Stimulated activated CD8-positive, alpha-beta memory T cell treated with anti-CD3 and anti-CD28 coated beads, Interleukin-15, amount 100 ng/mL, for 48 hours (primary cell): Measurements from ENCODE around the gene AUTS2.
A peak's percentile ranks its signal among the peaks of the same experiment; 100 is the strongest.

ENCODE experiments used
- DNase-seq, 2 donors: peaks; one replicate each; pipeline ENCODE4 v3.0.0-alpha.2; 2020; ENCODE audit warnings: low read depth in 2 of 2

AUTS2 gene

GRCh38 chr7:69722843-69723242 lies 124.6 kb downstream of the AUTS2 start:
- no peak for DNase-seq

DNA sequence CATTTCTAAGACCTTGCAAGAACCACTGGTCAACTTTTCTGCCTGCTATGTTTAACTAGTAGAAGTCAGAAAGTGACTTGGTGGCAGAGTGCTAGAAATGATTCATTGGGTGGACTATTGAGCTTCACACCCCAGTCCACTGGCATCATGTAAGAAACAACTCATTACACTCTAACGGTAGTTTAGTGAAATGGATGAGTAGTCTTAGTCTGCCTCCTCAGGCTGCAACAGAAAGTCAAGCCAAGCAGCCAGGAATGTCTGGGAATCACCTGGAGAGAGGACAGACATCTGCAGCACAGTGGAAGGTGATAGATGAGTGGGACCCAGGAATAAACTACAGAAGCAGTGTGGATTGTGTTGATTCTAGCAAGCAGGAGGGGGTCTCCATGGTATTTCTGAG lies 125.4 kb downstream of the AUTS2 start:
- no peak for DNase-seq

GRCh38 chr7:69728304-69728703 lies 130.0 kb downstream of the AUTS2 start:
- no peak for DNase-seq

GRCh38 chr7:69732203-69732602 lies 133.9 kb downstream of the AUTS2 start:
- no peak for DNase-seq

- no peak for DNase-seq
These were observed 137.3 kb downstream of the AUTS2 start for GRCh38 chr7:69735582-69735981.

DNA sequence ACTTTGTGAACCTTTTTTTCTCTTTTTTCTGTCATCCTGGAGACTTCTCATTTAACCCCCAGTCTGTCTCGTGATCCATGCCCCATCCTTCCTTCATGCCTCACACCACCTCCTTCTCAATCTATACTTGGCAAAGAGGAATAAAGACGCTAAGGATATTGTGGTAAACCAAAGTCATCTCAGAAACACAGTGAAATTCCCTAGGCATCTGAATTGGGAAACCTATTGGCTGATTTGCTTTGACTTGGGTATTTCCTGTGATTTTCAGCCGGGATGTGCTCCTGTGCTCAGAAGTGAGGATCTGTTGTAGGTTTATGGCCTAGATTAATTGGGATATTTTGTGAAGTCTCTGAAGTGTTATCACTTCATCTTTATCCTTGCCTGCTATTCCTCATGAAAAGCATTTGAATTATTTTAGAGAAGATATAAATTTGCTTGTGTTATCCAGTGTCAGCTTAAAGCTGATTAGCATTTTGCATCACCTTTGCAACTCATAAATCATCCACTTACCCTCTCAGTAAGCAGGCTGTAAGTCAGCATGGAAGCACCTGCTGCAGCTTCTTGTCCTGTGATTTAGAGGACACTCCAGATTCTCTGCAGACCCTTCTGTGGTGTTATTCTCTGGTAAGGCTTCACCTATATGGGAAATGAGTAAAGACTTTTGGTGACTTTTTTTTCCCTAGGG lies 138.0 kb downstream of the AUTS2 start:
- DNase-seq: no peak

GRCh38 chr7:69738396-69738951 lies 140.2 kb downstream of the AUTS2 start:
- no peak for DNase-seq

GRCh38 chr7:69739190-69739589 lies 140.9 kb downstream of the AUTS2 start:
- peak; percentile 19 to 33 for DNase-seq

- DNase-seq: no peak
These were observed 141.7 kb downstream of the AUTS2 start for GRCh38 chr7:69739931-69740431.

DNA sequence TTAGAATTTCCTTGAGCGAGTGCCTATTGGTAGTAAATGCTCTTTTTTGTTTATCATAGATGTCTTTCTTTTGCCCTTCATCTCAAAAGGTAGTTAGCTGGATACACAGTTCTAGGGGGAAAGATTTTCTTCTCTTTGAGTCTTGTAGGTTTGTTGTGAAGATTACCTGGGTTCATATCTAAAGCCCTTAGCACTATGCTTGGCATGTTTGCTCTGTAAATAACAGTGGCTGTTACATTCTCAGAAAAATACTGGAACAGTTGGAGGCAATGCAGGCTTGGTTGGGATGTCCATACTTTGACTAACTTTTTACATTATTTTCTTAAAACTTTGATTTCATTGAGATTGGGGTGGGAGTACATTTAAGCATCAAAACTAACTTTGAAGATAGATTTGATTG lies 144.0 kb downstream of the AUTS2 start:
- DNase-seq: no peak

DNA sequence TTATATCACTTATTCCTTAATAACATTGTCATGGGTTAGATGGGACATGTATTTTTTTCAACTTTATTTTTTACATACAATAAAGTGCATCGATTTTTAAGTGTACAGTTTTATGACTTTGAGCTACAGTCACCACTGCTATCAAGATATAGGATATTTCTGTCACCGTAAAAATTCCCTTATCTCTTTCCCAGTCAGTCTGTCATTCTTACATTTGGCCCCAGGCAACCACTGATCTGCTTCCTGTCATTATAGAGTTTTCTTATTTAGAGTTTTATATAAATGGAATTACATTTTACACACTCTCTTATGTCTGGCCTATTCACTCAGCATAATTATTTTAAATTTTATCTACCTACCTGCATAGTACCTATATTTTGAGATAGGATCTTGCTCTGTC lies 145.2 kb downstream of the AUTS2 start:
- DNase-seq: no peak

- no peak for DNase-seq
These were observed 145.8 kb downstream of the AUTS2 start for GRCh38 chr7:69744026-69744425.

- no peak for DNase-seq
These were observed 148.1 kb downstream of the AUTS2 start for GRCh38 chr7:69746383-69746782.

DNA sequence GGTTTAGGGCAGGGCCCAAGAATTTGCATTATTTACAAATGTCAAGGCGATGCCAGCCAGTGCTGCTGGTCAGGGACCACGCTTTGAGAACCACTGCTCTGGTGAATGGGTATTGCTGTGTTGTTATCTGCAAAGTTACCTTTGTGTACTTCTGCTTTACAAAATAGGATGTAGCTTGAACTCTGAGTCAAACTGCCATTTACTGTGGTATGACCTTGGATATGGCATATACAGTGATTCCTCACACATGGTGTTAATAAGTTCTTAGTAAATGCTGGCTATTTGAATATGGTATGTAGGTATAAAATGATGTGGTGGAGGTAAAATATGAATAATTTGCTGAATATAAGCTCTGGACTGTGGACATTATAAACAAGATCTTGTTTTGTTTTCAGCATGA lies 148.9 kb downstream of the AUTS2 start:
- DNase-seq: no peak

DNA sequence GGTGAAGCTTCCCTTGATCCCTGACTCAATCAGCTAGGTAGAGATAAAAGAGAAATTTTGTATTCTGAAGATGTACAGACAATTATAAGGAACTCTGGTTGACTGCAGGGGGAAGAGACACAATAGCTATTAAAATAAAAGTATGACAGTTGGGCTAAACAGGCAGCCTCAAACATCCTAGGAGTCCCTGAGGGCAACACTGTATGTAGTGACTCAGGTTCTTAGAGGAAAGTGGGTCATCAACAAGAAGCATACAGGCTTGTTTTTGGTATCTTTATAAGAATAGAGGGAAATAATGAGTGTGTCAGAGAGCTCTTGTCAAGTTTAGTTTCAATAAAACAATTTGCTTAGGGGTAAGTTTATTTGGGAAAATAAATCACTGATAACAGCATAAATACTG lies 150.3 kb downstream of the AUTS2 start:
- DNase-seq: no peak

DNA sequence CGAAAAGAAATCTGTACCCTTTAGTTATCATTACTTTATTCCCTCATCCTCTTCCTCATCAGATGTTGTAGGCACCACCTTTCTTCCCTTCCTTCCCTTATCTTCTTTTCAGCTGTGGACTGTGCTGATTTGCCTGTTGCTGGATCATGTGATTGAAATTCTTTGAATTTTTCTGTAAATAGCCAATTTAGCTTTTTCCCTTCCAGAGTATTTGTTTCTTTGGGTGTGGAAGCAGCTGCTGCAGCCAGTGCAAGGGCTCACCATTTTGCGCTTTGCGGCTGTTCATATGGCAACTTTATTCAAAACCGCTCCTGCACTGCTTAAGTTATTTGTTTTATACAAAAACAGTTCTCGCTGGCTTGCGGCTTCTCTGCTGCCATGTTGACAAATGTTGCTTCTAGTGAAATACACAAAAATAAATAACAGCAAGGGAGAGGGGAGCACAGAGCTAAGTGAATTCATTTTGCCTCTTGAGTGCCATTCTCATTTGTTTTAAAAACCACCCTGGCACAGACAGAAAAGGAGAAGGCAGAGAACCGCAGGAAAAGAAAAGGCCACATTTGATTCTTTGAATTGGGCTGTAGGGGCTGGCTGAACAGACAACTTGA lies 151.2 kb downstream of the AUTS2 start:
- DNase-seq: no peak

DNA sequence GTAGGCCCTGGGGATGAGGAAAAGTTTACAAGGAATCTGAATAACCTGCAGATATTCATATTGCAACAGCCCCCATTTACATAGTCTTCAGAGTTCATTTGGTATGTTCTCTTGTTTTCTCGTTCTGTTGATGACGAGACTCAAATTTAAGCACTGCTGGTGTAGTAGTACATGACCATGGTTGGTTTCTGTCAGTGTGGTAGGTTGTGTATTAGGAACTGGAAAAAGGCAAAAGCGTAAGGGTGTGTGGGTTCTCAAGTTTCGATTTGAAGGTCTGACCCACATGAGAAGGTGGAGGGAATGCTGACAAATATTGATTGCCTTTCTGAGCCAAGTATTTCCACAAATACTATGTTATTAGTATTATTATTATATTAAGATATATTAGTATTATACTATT lies 151.7 kb downstream of the AUTS2 start:
- no peak for DNase-seq

GRCh38 chr7:69751026-69751425 lies 152.8 kb downstream of the AUTS2 start:
- DNase-seq: no peak

DNA sequence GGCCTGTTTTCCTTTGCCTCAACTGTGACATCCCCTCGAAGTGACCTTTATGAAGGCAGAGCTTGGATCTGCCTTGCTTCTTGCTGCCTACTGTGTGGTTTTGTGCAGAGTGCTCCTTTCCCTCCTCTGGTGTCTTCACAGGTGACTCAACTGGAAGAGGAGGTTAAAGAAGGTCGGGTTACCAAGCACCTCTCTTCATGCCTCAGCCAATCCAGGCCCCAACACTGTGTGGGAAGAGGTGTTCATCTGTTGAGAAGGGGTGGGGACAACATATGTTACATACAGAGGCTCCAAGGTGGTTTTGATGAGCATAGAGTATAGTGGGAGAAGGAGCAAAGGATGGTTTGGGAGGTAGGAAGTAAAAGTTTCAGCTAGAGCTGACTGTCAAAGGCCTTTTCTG lies 155.7 kb downstream of the AUTS2 start:
- DNase-seq: no peak

DNA sequence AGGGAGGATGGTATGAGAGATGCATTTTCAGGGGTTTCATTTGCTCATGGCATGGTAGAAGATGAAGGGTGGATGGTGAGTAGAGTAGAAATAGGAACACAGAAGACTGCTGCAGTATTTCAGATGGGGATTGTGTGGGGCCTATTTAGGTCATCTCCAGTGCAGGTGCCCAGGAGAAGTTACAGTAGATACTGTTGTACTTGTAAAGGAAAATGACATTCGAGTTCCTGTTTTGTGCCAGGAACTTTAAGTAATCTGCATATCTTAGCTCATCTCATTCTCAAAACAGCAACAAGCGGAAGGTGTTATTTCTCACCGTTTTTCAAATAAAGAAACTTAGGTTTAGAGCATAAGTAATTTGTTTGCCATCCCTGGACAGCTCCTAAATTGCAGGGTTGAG lies 156.2 kb downstream of the AUTS2 start:
- no peak for DNase-seq

GRCh38 chr7:69756235-69756634 lies 158.0 kb downstream of the AUTS2 start:
- DNase-seq: no peak

GRCh38 chr7:69757528-69757927 lies 159.3 kb downstream of the AUTS2 start:
- DNase-seq: no peak

DNA sequence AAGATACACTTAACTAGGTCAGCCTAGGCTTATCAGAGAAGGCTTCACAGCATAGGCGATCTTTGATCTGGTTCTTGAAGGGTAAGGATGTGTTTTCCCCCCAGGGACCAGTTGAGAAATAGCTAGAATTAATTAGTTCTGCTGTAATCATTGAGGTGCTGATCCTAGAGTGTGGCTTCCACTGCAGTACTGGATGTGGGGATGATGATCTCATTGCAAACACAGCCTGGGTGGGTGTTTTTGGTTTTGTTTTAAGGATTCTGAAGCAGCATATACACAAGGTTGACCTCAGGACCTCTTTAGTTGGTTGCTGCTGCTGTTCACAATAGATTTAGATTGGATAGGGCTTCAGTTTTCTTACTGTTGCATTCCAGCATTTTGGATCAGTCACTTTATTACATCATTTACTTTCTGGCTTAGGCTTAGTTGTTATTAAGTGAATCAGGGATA lies 159.7 kb downstream of the AUTS2 start:
- DNase-seq: no peak
